NB4 (cell line): ENCODE measurements around the gene DNAJC5.
"Not testable (repeated sequence)": the region's sequence is repeated elsewhere in the genome, so short reads cannot be mapped to it uniquely, and the experiment has no call there.

ENCODE experiments used
- CTCF ChIP-seq: IDR thresholded peaks from one replicate; pipeline ENCODE4 v1.5.1; 2012; ENCODE audit warnings: low read depth, low read length
- MYC ChIP-seq: IDR thresholded peaks from 2 replicates; pipeline ENCODE4 v1.6.1; 2011; ENCODE audit warnings: low read depth, low read length
- POLR2A ChIP-seq: IDR thresholded peaks from 2 replicates; pipeline ENCODE4 v1.6.1; 2011; ENCODE audit warnings: mild to moderate bottlenecking; ENCODE audit not compliant: insufficient read length; ENCODE audit errors: extremely low read depth
- TF ChIP-seq, protein P1 (sequence below): IDR thresholded peaks from 2 replicates; pipeline ENCODE4 v1.6.1; 2011; ENCODE audit warnings: low read depth, low read length

DNA sequence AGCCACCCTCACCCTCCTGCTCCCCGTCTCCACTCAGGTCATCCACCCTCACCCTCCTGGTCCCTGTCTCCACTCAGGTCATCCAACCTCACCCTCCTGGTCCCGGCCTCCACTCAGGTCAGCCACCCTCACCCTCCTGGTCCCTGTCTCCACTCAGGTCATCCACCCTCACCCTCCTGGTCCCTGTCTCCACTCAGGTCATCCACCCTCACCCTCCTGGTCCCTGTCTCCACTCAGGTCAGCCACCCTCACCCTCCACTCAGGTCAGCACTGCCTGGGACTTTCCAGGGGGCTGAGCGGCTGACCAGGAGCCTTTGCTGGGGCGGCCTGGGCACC lies 41.2 kb upstream of the DNAJC5 start:
- TF ChIP-seq CTCF, POLR2A, MYC: not testable (repeated sequence)
- TF ChIP-seq, protein P1, sequence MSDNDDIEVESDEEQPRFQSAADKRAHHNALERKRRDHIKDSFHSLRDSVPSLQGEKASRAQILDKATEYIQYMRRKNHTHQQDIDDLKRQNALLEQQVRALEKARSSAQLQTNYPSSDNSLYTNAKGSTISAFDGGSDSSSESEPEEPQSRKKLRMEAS: not testable (repeated sequence)
